NCI-H1417 treated with DMSO at 0.1 percent for 48 hours (cell line): Measurements from ENCODE around the gene CNNM4.
"Not testable (repeated sequence)": the region's sequence is repeated elsewhere in the genome, so short reads cannot be mapped to it uniquely, and the experiment has no call there.

Experiments
- DNase-seq: peaks from one replicate; lab custom pipeline; 2025; lab: John Stamatoyannopoulos, UW

CNNM4 gene

DNA sequence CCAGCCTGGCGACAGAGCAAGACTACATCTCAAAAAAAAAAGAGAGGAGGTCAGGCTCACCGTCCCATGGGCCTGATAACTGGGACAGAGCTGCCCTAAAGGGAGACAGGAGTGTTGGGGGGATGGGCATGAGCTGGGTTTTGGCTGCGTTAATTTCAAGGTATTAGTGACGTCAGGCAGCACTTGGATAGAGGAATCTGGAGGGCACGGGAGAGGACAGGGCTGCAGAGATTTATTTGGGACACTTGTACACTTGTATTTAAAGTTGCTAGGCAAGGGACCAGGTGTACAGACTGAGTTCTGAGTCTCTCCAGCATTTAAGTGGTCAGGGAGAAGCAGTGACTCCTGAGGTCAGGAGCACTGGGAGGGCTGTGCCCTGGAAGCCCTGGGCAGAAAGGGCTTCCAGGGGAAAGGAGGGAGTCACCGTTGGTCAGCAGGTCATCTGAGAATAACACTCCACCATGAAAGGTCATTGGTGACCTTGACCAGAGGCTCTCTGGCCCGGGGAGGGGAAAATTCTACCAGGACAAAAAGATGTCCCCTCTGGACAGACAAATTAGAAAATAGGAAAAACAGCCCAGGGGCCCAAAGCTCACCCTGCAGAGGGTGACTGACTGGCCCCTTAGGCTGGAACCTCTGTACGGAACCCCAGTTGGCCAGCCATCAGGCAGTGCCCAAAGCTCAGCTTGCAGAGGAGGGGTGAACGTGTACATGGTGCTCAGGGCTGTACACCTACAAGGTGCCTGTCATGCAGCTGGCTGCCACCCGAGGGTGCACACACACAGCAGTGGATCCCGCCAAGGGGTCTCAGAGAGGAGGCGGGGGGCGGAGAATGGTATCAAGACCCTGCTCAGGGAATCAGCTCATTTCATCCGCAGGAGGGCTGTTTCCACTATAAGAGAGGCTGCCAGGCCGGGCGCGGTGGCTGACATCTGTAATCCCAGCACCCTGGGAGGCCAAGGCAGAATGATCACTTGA is 32.4 kb downstream of the CNNM4 start:
- no peak for DNase-seq

DNA sequence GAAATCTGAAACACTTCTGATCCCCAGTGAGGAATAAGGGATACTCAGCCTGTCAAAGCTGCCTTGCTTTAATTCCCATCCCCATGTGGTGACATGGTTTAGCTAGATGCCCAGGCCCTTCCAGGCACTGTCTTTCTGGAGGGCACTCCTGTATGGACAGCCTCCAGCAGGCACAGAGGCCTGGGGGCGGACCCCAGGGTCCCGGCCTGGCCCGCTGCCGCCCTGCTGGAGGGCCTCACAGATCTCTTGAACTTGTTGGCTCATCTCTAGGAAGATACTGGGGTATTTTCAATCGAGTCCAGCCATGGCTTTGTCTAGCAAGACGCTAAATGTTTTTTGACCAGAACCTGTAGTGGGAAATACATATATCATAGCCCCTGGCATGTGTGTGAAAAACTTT is 34.4 kb downstream of the CNNM4 start:
- DNase-seq: no peak

DNA sequence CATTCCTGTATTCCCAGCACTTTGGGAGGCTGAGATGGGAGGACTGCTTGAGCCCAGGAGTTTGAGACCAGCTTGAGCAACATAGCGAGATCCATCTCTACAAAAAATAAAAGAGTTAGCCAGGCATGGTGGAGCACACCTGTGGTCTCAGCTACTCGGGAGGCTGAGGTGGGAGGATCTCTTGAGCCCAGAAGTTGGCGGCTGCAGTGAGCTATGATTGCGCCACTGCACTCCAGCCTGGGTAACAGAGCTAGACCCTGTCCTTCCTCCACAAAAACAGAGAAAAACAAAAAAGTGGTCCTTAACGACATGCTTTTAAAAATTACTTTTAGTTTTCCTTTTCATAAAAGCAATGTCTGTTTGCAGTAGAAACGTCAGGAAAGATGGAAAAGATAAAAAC is 35.8 kb downstream of the CNNM4 start:
- not testable (repeated sequence) for DNase-seq

DNA sequence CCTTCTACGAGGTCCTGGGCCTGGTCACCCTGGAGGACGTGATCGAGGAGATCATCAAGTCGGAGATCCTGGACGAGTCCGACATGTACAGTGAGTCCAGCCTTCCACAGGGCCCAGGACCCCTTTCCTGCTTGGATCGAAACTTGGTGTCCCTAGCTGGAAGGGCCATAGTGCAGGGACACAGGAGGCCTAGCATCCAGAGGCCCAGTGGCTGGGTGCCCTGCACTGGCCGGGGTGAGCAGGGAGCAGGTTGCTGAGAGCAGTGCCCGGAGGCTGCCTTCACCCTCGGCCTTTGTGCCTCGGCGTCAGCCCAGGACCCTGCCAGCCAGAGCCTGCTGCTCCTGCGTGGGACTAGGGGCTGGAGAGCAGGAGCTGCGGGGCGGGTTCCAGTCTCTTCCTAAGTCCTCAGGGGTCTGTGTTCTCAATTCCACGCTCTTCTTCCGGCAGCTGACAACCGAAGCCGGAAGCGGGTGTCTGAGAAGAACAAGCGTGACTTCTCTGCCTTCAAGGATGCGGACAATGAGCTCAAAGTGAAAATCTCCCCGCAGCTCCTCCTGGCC is 36.4 kb downstream of the CNNM4 start:
- DNase-seq: no peak

DNA sequence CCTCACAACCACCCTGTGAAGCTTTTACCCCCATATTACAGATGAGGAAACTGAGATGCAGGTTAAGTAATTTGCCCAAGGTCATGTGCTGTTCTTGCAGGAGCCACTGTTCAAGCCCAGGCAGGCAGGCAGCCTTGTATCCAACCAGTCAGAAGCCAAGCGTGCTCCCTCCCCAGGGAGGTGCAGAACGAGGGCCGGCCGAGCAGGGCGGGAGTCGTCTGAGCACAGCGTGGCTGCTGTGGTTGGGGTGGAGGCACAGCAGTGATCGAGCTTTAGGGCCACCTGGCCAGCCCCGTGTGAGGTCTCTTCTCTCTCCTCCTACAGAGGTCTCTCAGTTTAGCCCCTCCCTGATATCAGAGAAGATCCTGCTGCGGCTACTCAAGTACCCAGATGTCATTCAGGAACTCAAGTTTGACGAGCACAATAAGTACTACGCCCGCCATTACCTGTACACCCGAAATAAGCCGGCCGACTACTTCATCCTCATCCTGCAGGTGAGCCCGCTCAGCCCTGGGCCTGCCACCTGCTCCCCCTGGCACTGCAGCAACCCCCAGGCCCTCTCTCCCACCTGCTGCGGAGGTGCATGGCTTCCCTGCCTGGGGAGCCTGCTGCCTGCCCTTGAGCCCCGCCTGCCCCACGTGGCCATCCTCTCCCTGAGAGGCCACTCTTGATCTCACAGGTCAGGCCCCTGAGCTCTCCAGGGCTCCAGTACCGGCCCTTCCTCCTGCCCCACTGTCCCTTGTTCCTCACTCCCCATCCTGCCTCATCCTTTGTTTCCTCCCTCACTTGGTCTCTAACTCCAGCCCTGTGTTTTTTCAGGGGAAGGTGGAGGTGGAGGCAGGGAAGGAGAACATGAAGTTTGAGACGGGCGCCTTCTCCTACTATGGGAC is 38.3 kb downstream of the CNNM4 start:
- DNase-seq: no peak

DNA sequence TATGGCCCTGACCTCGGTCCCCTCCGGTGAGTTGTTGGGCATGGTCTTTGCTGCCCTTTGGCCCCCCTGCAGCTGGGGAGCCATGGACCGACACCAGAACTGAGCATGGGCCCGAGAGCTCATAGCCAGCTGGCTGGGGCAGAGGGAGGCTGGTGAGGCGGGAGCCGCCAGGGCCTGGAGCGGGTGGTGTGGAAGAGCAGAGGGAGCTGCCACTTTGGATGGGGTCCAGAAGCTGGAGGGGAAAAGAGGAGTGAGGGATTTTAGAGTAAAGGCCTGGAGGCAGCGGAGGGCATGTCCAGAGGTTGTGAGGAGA is 38.9 kb downstream of the CNNM4 start:
- no peak for DNase-seq

DNA sequence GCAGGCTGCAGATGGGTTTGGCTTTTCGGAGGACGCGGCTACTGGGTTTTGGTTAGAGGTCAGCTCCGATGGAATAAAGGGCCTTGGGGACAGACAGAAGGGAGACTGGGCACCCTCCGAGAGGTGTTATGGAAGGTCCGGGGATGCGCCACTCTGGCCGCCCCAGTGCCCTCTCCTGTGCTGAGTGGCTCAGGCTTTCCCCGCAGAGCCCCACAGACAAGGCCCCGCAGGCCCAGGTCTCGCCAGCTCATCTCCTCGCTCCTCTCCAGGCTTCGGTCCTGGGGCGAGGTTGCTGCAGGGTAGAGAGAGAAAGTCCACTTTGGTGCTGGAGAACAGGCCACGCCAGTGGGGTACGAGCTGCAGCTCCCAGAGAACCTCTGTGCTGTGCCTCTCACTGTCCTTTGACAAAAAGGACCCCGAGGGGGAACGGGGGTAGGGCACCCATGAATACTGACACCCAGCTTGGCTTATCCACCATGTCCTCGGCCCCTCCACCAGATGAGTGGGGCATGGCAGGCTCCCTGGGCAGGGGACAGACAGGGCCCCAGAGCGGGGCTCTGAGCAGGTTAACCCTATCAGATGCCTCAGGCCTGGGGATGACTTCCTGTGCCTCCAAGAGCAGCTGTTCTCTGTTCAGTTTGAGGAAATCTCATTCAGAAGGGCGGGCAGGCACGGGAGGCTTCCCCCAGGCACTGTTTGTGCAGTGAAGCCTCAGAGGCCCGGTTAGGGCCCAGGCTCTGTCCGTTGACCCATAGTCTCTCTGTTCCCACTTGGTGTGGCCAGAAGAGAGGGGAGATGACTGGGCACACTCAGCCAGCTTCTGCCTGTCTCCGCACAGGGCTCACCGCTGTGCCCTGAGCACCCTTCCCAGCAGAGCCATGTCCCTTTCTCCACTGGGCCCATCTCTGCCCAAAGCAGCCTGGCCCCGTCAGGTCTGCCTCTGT is 39.6 kb downstream of the CNNM4 start:
- DNase-seq: no peak

DNA sequence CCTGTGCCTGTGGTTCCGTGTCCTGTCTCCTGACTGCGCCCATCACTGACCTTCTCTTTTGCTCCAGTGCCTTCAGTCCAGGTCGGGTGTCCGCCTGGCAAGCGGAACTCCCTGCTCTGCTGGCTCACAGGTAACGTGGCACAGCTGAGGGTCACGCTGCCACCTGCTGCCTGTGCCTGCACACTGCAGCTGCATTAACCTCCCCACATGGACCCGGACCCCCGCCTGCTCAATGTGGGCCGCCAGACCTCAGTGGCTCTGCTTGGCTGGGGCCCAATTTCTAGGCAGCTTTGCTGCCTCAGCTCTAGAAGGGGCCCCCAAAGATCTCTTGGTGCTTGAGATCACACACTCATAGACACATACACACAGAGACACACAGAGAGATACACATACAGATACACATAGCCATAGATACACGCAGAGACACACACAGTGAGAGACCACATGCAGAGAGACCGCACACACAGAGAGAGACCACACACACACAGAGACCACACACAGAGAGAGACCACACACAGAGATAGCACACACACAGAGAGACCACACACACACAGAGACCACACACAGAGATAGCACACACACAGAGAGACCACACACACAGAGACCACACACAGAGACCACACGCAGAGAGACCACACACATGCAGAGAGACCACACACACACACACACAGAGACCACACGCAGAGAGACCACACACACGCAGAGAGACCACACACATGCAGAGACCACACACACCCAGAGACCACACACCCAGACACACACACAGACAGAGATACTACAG is 40.5 kb downstream of the CNNM4 start:
- DNase-seq: no peak

DNA sequence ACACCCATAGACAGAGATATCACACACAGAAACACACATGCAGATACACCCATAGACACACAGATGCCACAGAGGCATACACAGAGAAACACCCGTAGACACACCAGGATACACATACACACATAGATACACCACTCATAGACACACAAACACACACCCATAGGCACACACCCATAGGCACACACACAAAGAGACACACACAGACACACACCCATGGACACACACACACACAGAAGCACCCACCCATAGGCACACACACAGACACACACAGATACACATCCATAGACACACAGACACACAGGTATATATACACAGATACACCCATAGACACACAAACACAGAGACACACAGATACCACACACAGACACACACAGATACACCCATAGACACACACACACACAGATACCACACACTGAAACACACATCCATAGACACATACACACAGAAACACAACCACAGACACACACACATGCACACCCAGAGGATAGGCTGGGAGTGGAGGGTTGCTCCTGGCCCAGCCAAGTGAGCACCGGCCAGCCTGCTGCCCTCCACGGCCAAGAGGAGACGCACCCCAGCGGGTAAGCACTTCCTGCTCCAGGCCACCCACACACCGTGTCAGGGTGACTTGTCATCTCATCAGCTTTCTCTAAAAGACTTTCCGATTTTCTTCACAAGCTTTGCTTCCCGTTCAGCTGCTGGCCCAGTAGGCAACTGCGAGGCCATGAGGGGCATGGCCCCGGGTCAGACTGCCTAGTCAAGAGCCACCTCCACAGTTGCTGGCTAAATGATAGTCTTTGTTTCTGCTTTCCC is 41.3 kb downstream of the CNNM4 start:
- no peak for DNase-seq

DNA sequence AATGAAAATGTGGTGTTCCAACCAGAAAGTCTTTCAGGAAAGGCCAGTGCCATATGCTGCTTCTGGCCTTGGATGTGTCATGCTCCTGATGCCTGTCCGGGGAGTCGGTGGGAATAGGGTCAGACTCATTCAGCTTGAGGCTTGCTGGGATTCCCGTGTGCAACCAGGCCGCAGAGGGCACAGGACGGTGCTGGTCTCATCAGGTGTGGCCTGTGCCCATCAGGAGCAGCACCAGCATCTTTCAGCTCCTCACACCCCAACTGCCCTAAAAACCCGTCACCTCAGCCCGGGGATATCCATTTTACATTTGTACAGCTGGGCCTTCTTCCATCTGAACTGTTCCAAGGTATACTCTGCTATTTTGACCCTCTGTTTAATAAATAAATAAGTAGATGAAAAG is 42.0 kb downstream of the CNNM4 start:
- DNase-seq: no peak

DNA sequence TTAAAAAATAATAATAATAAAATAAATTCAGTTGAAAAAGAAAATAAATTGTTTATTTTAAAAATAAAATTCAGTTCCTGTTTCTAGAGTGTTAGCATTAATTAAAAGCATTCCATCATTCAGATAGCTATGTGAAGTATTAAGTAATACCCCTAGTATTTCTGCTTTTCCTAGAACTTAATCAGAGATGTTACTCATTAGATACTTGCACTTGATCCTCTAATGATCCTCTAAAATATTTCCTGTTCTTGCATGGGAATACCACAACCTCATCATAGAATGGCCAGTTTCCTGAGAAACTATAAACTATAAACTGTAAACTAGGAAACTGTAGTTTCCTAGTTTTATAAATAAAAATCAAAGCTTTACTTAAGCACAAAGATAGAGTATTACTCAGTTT is 44.3 kb downstream of the CNNM4 start:
- DNase-seq: no peak

DNA sequence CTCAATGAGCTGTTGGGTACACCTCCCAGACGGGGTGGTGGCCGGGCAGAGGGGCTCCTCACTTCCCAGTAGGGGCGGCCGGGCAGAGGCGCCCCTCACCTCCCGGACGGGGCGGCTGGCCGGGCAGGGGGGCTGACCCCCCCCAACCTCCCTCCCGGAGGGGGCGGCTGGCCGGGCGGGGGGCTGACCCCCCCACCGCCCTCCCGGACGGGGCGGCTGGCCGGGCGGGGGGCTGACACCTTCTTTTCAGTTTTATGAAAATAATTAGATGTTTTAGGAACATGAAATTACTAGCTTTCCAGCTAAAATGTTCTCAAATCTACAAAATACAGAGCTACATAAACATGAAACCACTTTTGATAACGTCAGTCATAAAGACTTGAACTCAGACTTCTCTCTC is 45.2 kb downstream of the CNNM4 start:
- DNase-seq: not testable (repeated sequence)

DNA sequence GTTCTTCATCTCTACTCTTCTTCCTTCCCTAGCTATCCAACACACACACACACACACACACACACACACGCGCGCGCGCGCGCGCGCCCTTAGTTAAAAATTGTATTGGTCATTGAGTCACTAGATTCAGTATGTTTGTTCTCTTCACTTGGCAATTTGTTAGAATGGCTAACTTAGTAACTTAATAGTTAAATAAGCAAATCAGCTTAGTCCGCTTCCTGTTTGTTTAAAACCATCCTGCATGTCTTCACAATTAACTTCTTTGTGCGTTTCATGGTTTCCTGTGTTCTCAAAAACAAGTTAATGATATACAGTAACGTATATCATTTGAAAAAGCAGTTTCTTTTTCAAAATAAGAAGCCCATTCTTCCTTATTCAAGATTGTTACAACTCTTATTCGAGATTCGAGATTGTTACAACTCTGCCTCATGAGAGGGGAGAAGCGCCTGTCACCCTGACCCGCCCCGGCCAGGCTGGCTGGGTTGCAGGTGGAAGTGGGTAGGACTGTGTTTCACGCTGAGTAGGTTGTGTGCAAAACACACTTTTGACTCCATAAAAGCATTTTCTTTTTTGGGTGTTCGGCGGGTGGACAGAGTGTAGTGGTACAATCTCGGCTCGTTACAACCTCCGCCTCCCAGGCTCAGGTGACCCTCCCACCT is 45.9 kb downstream of the CNNM4 start:
- no peak for DNase-seq

DNA sequence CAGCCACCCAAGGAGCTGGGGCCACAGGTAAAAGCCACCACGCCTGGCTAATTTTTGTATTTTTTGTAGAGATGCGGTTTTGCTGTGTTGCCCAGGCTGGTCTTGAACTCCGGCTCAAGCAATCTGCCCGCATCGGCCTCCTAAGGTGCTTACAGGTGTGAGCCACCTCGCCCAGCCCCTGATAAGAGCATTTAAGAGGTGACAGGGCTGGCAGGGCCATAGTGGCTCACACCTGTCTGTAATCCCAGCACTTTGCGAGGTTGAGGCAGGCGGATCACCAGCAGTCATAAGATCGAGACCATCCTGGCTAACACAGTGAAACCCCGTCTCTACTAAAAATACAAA is 46.4 kb downstream of the CNNM4 start:
- no peak for DNase-seq

DNA sequence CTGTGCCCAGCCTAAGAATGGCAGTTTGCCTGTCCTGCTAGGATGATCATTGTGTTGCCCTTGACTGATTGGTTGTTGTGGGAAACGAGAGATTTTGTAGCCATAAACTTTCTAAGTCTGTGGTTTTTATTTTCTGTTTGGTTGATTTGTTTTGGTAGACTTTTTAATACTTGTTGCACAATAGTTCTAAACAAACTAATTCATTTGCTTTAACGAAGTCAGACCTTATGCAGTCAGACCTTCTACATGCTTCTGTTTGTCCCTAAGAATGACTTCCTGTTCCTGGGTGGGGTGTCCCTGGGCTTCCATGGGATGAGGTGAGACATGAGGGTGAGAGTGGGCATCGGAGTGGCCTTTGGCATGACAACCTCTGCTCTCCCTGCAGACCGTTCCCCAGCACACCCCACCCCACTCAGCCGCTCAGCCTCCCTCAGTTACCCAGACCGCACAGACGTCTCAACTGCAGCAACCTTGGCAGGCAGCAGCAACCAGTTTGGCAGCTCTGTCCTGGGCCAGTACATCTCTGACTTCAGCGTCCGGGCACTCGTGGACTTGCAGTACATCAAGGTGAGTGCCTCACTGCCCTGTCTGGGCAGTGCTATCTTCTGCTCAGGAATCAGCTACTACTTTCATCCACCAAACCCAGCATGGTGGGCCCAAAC is 47.6 kb downstream of the CNNM4 start:
- no peak for DNase-seq

DNA sequence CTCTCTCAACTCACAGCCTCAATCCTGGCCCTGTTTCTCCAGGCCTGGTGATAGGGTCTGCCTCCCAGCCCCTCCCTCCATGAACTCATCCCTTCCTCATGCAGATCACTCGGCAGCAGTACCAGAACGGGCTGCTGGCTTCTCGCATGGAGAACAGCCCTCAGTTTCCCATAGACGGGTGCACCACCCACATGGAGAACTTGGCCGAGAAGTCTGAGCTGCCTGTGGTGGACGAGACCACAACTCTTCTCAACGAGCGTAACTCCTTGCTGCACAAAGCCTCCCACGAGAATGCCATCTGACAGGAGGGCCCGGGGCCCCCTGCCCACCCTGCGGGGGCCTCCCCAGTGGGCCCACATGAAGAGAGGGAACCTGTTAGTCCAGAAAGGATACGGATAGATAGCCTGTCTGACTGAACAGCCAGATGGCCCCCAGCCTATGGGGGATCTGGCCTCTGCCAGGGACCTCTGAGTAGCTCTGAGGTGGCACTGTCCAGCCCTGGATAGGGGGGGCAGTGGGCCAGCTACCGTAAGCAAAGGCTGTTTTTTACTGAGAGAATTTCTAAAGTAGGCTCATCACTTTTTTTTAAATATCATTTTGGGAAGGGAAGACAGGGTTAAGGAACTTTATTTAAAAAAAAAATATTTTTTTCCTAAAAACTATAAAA is 48.6 kb downstream of the CNNM4 start:
- DNase-seq: no peak

DNA sequence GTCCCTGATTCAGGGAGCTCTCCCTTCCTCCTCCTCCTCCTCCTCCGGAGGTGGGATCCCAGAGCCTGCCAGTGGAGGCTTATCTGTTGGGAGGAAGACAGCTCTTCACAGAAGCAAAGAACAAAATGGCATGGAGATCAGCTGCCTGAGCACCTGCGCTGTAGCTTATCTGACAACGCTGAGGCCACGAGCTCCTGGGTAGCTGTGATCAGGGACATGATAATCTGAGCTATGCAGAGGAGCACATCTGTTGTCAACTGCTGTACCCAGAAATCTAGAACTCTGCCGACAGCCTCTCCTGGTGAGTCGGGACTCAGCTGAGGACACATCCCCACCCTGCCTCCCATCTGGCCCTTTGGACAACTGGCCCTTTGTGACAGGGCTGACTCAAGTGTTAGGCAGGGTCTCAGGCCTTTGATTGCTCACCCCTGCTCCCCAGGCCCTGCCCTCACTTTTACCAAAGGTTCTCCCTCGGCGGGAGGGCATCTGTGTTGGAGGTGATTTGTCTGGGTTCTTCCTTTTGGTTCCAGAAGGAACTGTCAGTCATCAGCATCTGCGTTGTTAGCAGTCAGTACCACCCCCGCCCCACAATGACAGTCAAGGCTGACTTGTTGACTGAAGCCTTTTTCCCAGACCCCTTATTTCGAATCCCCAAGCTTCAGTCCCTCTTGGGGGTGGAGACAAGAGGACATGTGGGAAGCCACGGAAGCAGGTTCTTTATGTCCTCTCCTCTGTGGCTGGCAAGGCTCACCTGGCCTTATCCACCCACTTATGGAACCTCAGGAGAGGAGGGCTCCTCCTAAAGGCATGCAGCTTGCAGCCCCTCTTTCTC is 49.5 kb downstream of the CNNM4 start:
- no peak for DNase-seq

DNA sequence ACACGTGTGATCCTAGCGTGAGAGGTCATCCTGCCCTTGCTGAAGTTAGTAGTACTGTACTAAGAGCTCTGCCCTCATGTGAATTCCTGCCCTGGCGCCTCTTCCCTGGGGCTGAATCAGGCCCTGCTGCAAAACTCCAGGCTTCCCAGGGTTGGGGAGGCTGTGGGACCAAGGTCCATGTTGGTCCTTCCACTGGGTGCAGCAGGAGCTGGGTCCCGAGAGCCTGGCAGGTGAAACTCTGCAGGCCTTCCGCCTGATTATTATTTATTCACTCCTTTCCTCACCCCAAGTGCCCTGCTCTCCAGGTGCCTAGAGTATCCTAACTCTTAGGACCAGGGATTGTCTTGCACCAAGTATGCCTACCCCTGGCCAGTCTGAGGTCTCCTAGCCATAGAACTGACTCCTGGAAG is 50.1 kb downstream of the CNNM4 start:
- no peak for DNase-seq
